ENCODE data around the gene PTOV1. TPM values are rescaled to one million over a fixed set of nuclear protein-coding genes. Genes with fewer than 3 reads are reported as not detected.
A peak's percentile ranks its signal among the peaks of the same experiment; 100 is the strongest.

Gene PTOV1
- total and polyA plus RNA-seq, 2 of the 8 experiments (the other 6 are each of a cell fraction or from before 2014, with no cell fraction given) = 147 to 251 TPM

DNA sequence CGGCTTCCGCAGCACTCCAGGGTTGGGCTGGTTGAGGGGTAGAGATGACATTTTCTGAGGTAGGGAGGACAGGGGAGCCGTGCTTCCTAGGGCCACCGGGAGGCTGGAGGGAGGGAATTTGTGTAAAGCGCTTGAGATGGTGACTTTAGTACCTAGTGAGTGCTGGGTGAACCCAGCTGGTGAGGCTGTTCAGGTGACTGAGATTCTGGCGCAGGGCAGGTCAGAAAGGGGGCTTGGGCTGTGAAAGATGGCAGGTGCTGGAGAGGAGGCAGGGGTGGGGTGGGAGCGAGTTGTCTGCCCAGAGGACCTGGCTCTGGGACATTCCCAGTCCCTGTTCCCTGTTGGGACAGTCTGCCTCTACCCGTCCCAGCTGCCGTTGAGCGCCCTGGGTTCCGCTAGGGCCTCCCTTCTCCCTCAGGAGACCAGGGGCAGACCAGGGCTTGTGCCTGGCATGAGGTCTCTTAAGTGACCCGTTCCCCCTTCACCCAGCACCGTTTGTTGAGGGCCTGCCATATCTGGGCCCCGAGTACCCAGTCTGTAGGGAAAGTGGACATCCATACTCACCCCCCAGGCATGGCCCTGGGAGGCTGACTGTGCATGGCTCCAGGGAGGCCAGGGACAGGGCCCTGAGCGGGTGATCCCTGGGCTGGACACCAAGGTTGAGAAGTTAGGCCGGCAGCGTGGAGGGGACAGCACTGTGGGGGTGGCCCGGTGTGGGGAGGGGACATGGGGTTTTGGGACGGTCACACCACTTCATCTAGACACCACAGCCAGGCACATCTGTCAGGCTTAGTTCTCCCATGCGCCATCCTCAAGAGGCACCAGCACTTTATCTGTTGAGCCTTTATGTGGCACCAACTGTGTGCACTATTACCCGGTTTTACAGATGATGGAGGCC is 5.0 kb downstream of the PTOV1 start:
- Histone ChIP-seq H2AK5ac (ENCODE audit: low read depth, low read length) (no peak overlapping the region), H3K79me1 (ENCODE audit: low read depth, low read length) (peaks cover 20% of the 10 kb centered on the region), H3K18ac (ENCODE audit: extremely low read depth, low read length) (no peak overlapping the region), H2BK120ac (replicated peaks; ENCODE audit: low read depth, low read length) (no peak overlapping the region), H3K14ac (ENCODE audit: insufficient read length) (no peak overlapping the region), H3K27me3 (replicated peaks in 1 of 4; ENCODE audit: control insufficient read depth in 3 of 4, extremely low read depth in 1 of 4, insufficient read depth in 3 of 4, low read length in 3 of 4) (no peaks in the 10 kb centered on the region; a peak in 1 of 7 replicates), H3K79me2 (ENCODE audit: control insufficient read depth in 1 of 2, insufficient read depth in 2 of 2, low read length in 2 of 2) (peaks cover 15 to 28% of the 10 kb centered on the region in 2 experiments), H3K23me2 (ENCODE audit: low read depth, low read length) (peaks cover 6% of the 10 kb centered on the region; the same call in 1 of the 2 replicates), H3K4ac (replicated peaks; ENCODE audit: insufficient read length, low read depth, low read length) (no peak overlapping the region), H3K9me3 (ENCODE audit: insufficient read depth in 2 of 2, low read depth in 1 of 2, low read length in 1 of 2) (no peaks in the 10 kb centered on the region), H3K4me1 (replicated peaks in 1 of 4; ENCODE audit: control insufficient read depth in 3 of 4, insufficient read depth in 4 of 4, low read length in 3 of 4) (peaks cover 0 to 9% (median 8%) of the 10 kb centered on the region in 4 experiments; a peak in 6 of 7 replicates), H3K9ac (replicated peaks in 1 of 4; ENCODE audit: extremely low read depth in 1 of 4, low read depth in 3 of 4, low read length in 3 of 4) (no peak overlapping the region), H3K4me2 (ENCODE audit: insufficient read depth in 1 of 2, low read depth in 2 of 2, low read length in 2 of 2) (no peak overlapping the region), H3K27ac (ENCODE audit: low read depth, low read length) (no peak overlapping the region), H4K5ac (ENCODE audit: insufficient read length, low read depth, low read length) (no peak overlapping the region), H4K20me1 (replicated peaks in 1 of 2; ENCODE audit: control insufficient read depth in 1 of 2, insufficient read depth in 2 of 2, low read length in 2 of 2) (peaks cover 48 to 62% of the 10 kb centered on the region in 2 experiments), H2BK20ac (ENCODE audit: low read length) (no peak overlapping the region), H3K36me3 (ENCODE audit: control insufficient read depth in 2 of 4, insufficient read depth in 4 of 4, low read length in 3 of 4) (peaks cover 21 to 67% (median 41%) of the 10 kb centered on the region in 4 experiments), H4K91ac (replicated peaks; ENCODE audit: insufficient read length, low read length) (no peak overlapping the region), H2BK15ac (ENCODE audit: low read length) (no peak overlapping the region), H2BK5ac (ENCODE audit: low read depth, low read length) (no peak overlapping the region), H2AFZ (ENCODE audit: low read length) (no peak overlapping the region), H3K56ac (replicated peaks; ENCODE audit: insufficient read length, low read depth, low read length) (no peak overlapping the region), H3K23ac (ENCODE audit: insufficient read length) (no peak overlapping the region), H3K4me3 (ENCODE audit: extremely low read depth in 1 of 4, insufficient read depth in 2 of 4, low read depth in 3 of 4, low read length in 4 of 4) (no peak overlapping the region), H2BK12ac (ENCODE audit: low read depth, low read length) (no peak overlapping the region), H4K8ac (ENCODE audit: extremely low read depth, insufficient read depth, low read length) (no peak overlapping the region; the same call in 1 of the 2 replicates)
- POLR2A ChIA-PET (ENCODE audit: partially characterized antibody) = interaction anchor here (0.7 to 12.4 kb wide), 8 partner anchors 10 to 213 kb away, joined by 3 to 247 read pairs (median 4); partner anchors contain the start of genes AKT1S1, PNKP and TBC1D17
- TF ChIP-seq JUND (IDR thresholded peaks at IDR 0.05; ENCODE audit: low read length) (no peak), SP2 (IDR thresholded peaks at IDR 0.05; ENCODE audit: low read length) (no peak), POLR2A (IDR thresholded peaks at IDR 0.05; ENCODE audit: control extremely low read depth in 1 of 2, low read depth in 2 of 2, low read length in 2 of 2) (peak; percentile 70 to 73), SRF (IDR thresholded peaks at IDR 0.05; ENCODE audit: low read depth, low read length) (no peak), TAF7 (optimal IDR thresholded peaks at IDR 0.05; ENCODE audit: borderline replicate concordance, low read depth, low read length) (no peak), TBP (IDR thresholded peaks at IDR 0.05; ENCODE audit: low read depth, low read length) (no peak), POLR2AphosphoS5 (IDR thresholded peaks at IDR 0.05; ENCODE audit: low read depth, low read length) (peak; percentile 81; the same call in 1 of the 2 replicates), RAD21 (IDR thresholded peaks at IDR 0.05 in 1 of 2, conservative IDR thresholded peaks at IDR 0.05 in 1 of 2; ENCODE audit: low read depth in 2 of 2, low read length in 2 of 2) (no peak)
- 85% methylated on average over 19 of the region's 21 CpGs; no CpG with 5 or more reads in 1 of the 2 experiments for WGBS, 2 experiments (ENCODE audit: extremely low coverage in 1 of 2, insufficient coverage in 1 of 2, insufficient read length in 1 of 2, insufficient replicate concordance in 2 of 2, low coverage in 1 of 2, low lambda C conversion rate in 2 of 2, missing lambda C conversion rate in 1 of 2)
- FAIRE-seq = no peak
- CTCF ChIA-PET (ENCODE audit: partially characterized antibody) = interaction anchor here (3.0 kb wide), 1 partner anchor 8 kb away, joined by 13 read pairs; no protein-coding TSS in a partner anchor
- DNase-seq (ENCODE audit: low read depth in 1 of 2, low spot score in 2 of 2) = no peak

All from H1 (cell line).